GM19023 (cell line): ENCODE measurements around the gene TP53TG3E.
"Not testable (repeated sequence)": the region's sequence is repeated elsewhere in the genome, so short reads cannot be mapped to it uniquely, and the experiment has no call there.

Source experiments
- ATAC-seq: cut with Tn5 transposase; IDR thresholded peaks from one replicate; pipeline ENCODE4 v1.9.1; 2021; ENCODE audit warnings: mild to moderate bottlenecking, moderate library complexity; ENCODE audit not compliant: unreplicated experiment

Gene TP53TG3E

DNA sequence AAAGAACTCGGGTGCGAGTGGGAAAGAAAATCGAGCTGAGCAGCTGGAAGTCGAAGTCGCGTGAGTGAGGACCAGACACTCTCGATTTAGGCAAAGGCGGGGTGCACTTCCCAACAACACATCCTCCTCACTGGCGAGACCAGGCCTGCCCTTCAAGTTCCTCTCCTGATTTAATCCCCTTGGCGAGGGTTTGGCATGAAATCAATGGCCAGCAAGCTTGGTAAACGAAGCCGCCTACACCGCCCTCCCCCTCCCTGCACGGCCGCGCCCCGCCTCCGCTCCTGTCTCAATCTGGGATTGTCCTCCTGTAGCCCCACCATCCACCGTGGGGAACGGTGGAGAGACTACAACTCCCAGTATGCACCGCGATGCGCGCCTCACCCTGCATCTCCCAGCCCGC is at the start of gene TP53TG3E:
TSS of gene TP53TG3E (plus strand) at position 301 of the 400 bp plus-strand sequence. CDS start at position 369, 68 bp downstream.
- ATAC-seq: not testable (repeated sequence)

DNA sequence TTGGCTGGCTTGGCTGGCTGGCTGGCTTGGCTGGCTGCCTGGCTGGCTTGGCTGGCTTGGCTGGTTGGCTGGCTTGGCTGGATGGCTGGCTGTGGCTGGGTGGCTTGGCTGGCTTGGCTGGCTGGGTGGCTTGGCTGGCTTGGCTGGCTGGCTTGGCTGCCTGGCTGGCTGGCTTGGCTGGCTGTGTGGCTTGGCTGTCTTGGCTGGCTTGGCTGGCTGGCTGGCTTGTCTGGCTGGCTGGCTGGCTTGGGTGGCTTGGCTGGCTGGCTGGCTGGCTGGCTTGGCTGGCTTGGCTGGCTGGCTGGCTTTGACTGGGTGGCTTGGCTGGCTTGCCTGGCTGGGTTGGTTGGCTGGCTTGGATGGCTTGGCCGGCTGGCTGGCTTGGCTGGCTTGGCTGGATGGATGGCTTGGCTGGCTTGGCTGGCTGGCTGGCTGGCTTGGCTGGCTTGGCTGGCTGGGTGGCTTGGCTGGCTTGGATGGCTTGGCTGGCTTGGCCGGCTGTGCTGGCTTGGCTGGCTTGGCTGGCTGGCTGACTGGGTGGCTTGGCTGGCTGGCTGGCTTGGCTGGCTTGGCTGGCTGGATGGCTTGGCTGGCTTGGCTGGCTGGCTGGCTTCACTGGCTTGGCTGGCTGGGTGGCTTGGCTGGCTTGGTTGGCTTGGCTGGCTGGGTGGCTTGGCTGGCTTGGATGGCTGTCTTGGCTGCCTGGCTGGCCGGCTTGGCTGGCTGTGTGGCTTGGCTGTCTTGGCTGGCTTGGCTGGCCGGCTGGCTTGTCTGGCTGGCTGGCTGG is 32.3 kb downstream of the TP53TG3E start:
- not testable (repeated sequence) for ATAC-seq

GRCh38 chr16:33337627-33338542 is 33.8 kb downstream of the TP53TG3E start:
- not testable (repeated sequence) for ATAC-seq

- ATAC-seq: not testable (repeated sequence)
Measured at GRCh38 chr16:33338543-33338951, 34.4 kb downstream of the TP53TG3E start.

GRCh38 chr16:33339093-33340061 is 35.3 kb downstream of the TP53TG3E start:
- not testable (repeated sequence) for ATAC-seq
